ENCODE data around the gene TRIM16. TPM values are rescaled to one million over a fixed set of nuclear protein-coding genes. Genes with fewer than 3 reads are reported as not detected.

Gene TRIM16
- total RNA-seq, 1 experiment from 2014 or later = 17.7 TPM

- Histone ChIP-seq H2AK5ac (ENCODE audit: insufficient read length, low read length) (no peak overlapping the region), H2BK15ac (ENCODE audit: low read depth, low read length) (no peak overlapping the region), H2BK20ac (ENCODE audit: low read depth, low read length, poor library complexity, severe bottlenecking) (no peak overlapping the region), H4K8ac (replicated peaks; ENCODE audit: insufficient read length, low read depth, low read length) (no peak overlapping the region), H3K56ac (ENCODE audit: insufficient read length, low read depth, low read length) (no peak overlapping the region), H3K27ac (ENCODE audit: insufficient read length, low read depth, low read length) (no peak overlapping the region), H3K4me1 (ENCODE audit: insufficient read depth, low read length) (no peaks in the 10 kb centered on the region), H4K20me1 (ENCODE audit: control insufficient read depth, insufficient read depth, insufficient read length) (no peaks in the 10 kb centered on the region), H2BK5ac (ENCODE audit: insufficient read length, low read length) (no peak overlapping the region), H3K23me2 (ENCODE audit: insufficient read length, low read depth, low read length, poor library complexity, severe bottlenecking) (no peaks in the 10 kb centered on the region), H3K79me1 (ENCODE audit: insufficient read depth, low read depth, low read length, poor library complexity, severe bottlenecking) (no peaks in the 10 kb centered on the region), H3K4me2 (ENCODE audit: insufficient read depth, insufficient read length, low read length) (no peak overlapping the region), H4K91ac (ENCODE audit: insufficient read length, low read depth, low read length) (no peak overlapping the region), H3K18ac (ENCODE audit: insufficient read length, low read depth, low read length) (no peak overlapping the region), H3T11ph (ENCODE audit: low read length) (no peak overlapping the region), H2AFZ (ENCODE audit: low read length) (no peak overlapping the region), H3K9me3 (ENCODE audit: control insufficient read depth, low read depth, low read length) (no peaks in the 10 kb centered on the region), H4K5ac (ENCODE audit: insufficient read length, low read depth, low read length) (no peak overlapping the region), H2BK120ac (ENCODE audit: low read depth, low read length, poor library complexity, severe bottlenecking) (no peak overlapping the region), H3K27me3 (ENCODE audit: insufficient read depth, low read length) (no peaks in the 10 kb centered on the region), H3K4ac (ENCODE audit: low read depth, low read length) (no peak overlapping the region), H2BK12ac (ENCODE audit: insufficient read length, low read depth, low read length) (no peak overlapping the region), H3K23ac (ENCODE audit: insufficient read length, low read depth, low read length) (no peak overlapping the region), H3K9ac (ENCODE audit: extremely low read depth, insufficient read length, low read length) (no peak overlapping the region), H3K14ac (ENCODE audit: insufficient read depth, low read length) (no peak overlapping the region), H3K79me2 (ENCODE audit: insufficient read depth, low read length) (no peaks in the 10 kb centered on the region)
- H3K9me3 Mint-ChIP-seq = no peaks in the 10 kb centered on the region
- H3K27ac Mint-ChIP-seq = peak overlapping the region in 2 of 3 experiments; percentile 9 to 41; a peak in 1 of 7 replicates
- H3K4me1 Mint-ChIP-seq = peaks cover 10 to 19% of the 10 kb centered on the region in 2 experiments
- H3K27me3 Mint-ChIP-seq (ENCODE audit: low read depth) = no peaks in the 10 kb centered on the region
- no peak for DNase-seq
- TF ChIP-seq, protein P1, sequence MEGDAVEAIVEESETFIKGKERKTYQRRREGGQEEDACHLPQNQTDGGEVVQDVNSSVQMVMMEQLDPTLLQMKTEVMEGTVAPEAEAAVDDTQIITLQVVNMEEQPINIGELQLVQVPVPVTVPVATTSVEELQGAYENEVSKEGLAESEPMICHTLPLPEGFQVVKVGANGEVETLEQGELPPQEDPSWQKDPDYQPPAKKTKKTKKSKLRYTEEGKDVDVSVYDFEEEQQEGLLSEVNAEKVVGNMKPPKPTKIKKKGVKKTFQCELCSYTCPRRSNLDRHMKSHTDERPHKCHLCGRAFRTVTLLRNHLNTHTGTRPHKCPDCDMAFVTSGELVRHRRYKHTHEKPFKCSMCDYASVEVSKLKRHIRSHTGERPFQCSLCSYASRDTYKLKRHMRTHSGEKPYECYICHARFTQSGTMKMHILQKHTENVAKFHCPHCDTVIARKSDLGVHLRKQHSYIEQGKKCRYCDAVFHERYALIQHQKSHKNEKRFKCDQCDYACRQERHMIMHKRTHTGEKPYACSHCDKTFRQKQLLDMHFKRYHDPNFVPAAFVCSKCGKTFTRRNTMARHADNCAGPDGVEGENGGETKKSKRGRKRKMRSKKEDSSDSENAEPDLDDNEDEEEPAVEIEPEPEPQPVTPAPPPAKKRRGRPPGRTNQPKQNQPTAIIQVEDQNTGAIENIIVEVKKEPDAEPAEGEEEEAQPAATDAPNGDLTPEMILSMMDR (conservative IDR thresholded peaks at IDR 0.05) = no peak
- no peak overlapping the region for H3K4me3 Mint-ChIP-seq
- no CpG with 5 or more reads among the region's 3 CpGs for WGBS (ENCODE audit: extremely low coverage, insufficient read length, low lambda C conversion rate)
- peaks cover 10 to 40% (median 30%) of the 10 kb centered on the region in 3 experiments; a peak in 6 of 7 replicates for H3K36me3 Mint-ChIP-seq (ENCODE audit: insufficient read depth in 1 of 3, low read depth in 3 of 3)
Observed at GRCh38 chr17:15660077-15660476, 24.0 kb downstream of the TRIM16 start.
